ENCODE results near the gene TLR4. TPM values are rescaled to one million over a fixed set of nuclear protein-coding genes. Genes with fewer than 3 reads are reported as not detected.
A peak's percentile ranks its signal among the peaks of the same experiment; 100 is the strongest.

TLR4 gene
- total RNA-seq, 1 donor from 2014 or later, result 70.1 TPM

GRCh38 chr9:117703537-117703936, 666 bp upstream of the TLR4 start:
- H3K27ac ChIP-seq, result peak overlapping the region; percentile 85
- ATAC-seq, result peak in 1 of 2 donors; percentile 27
- H3K27me3 ChIP-seq (ENCODE audit: low read depth), result no peaks in the 10 kb centered on the region
- peaks cover 4% of the 10 kb centered on the region for H3K36me3 ChIP-seq
- no peak for DNase-seq
- H3K9me3 ChIP-seq, result no peaks in the 10 kb centered on the region
- TF ChIP-seq, protein P1, sequence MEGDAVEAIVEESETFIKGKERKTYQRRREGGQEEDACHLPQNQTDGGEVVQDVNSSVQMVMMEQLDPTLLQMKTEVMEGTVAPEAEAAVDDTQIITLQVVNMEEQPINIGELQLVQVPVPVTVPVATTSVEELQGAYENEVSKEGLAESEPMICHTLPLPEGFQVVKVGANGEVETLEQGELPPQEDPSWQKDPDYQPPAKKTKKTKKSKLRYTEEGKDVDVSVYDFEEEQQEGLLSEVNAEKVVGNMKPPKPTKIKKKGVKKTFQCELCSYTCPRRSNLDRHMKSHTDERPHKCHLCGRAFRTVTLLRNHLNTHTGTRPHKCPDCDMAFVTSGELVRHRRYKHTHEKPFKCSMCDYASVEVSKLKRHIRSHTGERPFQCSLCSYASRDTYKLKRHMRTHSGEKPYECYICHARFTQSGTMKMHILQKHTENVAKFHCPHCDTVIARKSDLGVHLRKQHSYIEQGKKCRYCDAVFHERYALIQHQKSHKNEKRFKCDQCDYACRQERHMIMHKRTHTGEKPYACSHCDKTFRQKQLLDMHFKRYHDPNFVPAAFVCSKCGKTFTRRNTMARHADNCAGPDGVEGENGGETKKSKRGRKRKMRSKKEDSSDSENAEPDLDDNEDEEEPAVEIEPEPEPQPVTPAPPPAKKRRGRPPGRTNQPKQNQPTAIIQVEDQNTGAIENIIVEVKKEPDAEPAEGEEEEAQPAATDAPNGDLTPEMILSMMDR (IDR thresholded peaks at IDR 0.05), result no peak
- peaks cover 20% of the 10 kb centered on the region for H3K4me1 ChIP-seq
- intact Hi-C loops (cut with DNase I), result no loop called here
- H3K4me3 ChIP-seq, result peak overlapping the region; percentile 62

DNA sequence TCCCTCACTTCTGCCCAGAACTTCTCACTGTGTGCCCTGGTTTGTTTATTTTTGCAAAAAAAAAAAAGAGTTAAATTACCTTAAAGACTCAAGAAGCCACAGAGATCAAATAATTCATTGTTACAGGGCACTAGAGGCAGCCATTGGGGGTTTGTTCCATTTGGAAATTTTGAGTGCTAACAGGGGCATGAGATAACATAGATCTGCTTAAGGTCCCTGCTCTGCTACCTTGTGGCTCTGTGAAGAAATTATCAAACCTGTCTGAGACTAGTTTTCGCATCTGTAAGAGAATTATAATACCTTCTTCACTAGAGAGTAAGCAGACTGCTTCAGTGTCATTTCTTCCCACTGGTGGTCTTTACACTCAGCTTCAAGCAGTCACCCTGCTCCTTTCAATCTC, 394 bp downstream of the TLR4 start:
- intact Hi-C loops (cut with DNase I), result no loop called here
- DNase-seq (no peak), ATAC-seq (no peak)

DNA sequence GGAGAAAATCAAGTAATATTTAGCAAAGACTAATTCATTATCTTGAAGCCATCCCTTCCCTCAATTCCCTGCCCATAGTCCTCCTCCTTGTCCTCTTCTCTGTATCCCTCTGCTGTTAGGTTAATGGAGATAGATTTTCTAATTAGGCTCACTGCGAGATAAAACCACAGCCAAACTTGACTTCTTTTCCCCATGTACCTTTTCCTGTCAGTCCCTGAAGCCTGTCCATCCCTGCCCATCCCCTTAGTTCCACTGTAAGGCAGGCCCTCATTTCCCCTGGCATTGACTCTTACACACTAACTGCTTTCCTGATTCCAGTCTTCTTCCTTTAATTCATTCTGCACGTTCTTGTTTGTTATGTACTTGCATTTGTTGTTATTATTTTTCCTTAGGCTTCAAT, 1.2 kb downstream of the TLR4 start:
- no peak for ATAC-seq
- peaks cover 23% of the 10 kb centered on the region for H3K4me1 ChIP-seq
- DNase-seq, result no peak
- no peaks in the 10 kb centered on the region for H3K9me3 ChIP-seq
- peak overlapping the region; percentile 85 for H3K27ac ChIP-seq
- TF ChIP-seq, protein P1 (IDR thresholded peaks at IDR 0.05), result no peak
- peaks cover 16% of the 10 kb centered on the region for H3K36me3 ChIP-seq
- intact Hi-C loops (cut with DNase I), result no loop called here
- peak overlapping the region; percentile 62 for H3K4me3 ChIP-seq
- no peaks in the 10 kb centered on the region for H3K27me3 ChIP-seq (ENCODE audit: low read depth)

More for the DNA sequence above, 394 bp downstream of the TLR4 start:
- Histone ChIP-seq H3K4me3 (peak overlapping the region; percentile 62), H3K27ac (peak overlapping the region; percentile 85), H3K4me1 (peaks cover 23% of the 10 kb centered on the region), H3K9me3 (no peaks in the 10 kb centered on the region), H3K27me3 (ENCODE audit: low read depth) (no peaks in the 10 kb centered on the region), H3K36me3 (peaks cover 15% of the 10 kb centered on the region)
- TF ChIP-seq, protein P1 (IDR thresholded peaks at IDR 0.05), result no peak

GRCh38 chr9:117706421-117707116, 2.4 kb downstream of the TLR4 start:
- Histone ChIP-seq H3K27me3 (ENCODE audit: low read depth) (no peaks in the 10 kb centered on the region), H3K4me3 (peak overlapping the region; percentile 62), H3K27ac (peak overlapping the region; percentile 85), H3K9me3 (no peaks in the 10 kb centered on the region), H3K4me1 (peaks cover 23% of the 10 kb centered on the region), H3K36me3 (peaks cover 25% of the 10 kb centered on the region)
- intact Hi-C loops (cut with DNase I), result no loop called here
- DNase-seq, result no peak
- TF ChIP-seq, protein P1 (IDR thresholded peaks at IDR 0.05), result no peak
- peak; percentile 19 to 32 for ATAC-seq

DNA sequence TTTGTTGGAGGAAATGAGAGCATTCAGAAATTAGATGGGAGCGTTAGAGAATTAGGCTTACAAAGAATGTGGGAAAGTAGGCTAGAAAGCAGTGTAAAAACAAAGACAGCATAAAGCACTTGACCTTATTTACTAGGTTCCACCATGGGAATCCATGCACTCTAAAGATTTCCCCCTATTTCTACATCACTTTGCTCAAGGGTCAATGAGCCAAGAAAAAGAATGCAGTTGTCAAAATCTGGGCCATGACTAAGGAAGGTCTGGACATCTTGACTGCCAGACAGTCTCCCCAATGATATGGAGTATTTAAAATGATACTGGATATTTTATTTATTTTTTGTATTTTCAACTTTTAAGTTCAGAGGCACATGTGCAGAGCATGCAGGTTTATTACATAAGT, 3.4 kb downstream of the TLR4 start:
- Histone ChIP-seq H3K9me3 (no peaks in the 10 kb centered on the region), H3K4me3 (peak overlapping the region; percentile 62), H3K4me1 (peaks cover 23% of the 10 kb centered on the region), H3K27me3 (ENCODE audit: low read depth) (no peaks in the 10 kb centered on the region), H3K36me3 (peaks cover 32% of the 10 kb centered on the region), H3K27ac (no peak overlapping the region)
- TF ChIP-seq, protein P1 (IDR thresholded peaks at IDR 0.05), result no peak
- DNase-seq (no peak), ATAC-seq (no peak)
- intact Hi-C loops (cut with DNase I), result no loop called here
